HepG2 (cell line): ENCODE results near the gene ADAD2. TPM values are rescaled to one million over a fixed set of nuclear protein-coding genes. Genes with fewer than 3 reads are reported as not detected.

Experiments
- AHR ChIP-seq: IDR thresholded peaks from 2 replicates; pipeline ENCODE4 v1.6.1; 2018; ENCODE audit warnings: missing genetic modification reagents, missing compliant biosample characterization
- ARNTL ChIP-seq: sonication (generic); formaldehyde crosslinking; IDR thresholded peaks from 2 replicates; pipeline ENCODE4 v1.4.0; 2020; ENCODE audit warnings: mild to moderate bottlenecking, missing genetic modification reagents
- CTCF ChIP-seq: sonication (generic); formaldehyde crosslinking; IDR thresholded peaks from 2 replicates; pipeline ENCODE4 v1.5.0; 2020; ENCODE audit warnings: mild to moderate bottlenecking, missing genetic modification reagents, moderate library complexity
- E2F5 ChIP-seq: sonication (generic); formaldehyde crosslinking; conservative IDR thresholded peaks from 2 replicates; pipeline ENCODE4 v1.4.0; 2020; ENCODE audit warnings: missing genetic modification reagents
- PHF8 ChIP-seq: sonication (generic); formaldehyde crosslinking; IDR thresholded peaks from 2 replicates; pipeline ENCODE4 v1.5.0; 2020; ENCODE audit warnings: missing genetic modification reagents
- RBM39 ChIP-seq: fragments of 200-400 bp; formaldehyde crosslinking; IDR thresholded peaks from one replicate; pipeline ENCODE4 v1.6.1; 2018; ENCODE audit warnings: antibody characterized with exemption, mild to moderate bottlenecking, low read depth, low read length; ENCODE audit not compliant: poor library complexity, severe bottlenecking
- SMARCE1 ChIP-seq: fragments of 450-650 bp; IDR thresholded peaks from 2 replicates; pipeline ENCODE4 v1.6.1; 2017; ENCODE audit warnings: borderline replicate concordance
- TERF1 ChIP-seq: sonication (generic); formaldehyde crosslinking; IDR thresholded peaks from 2 replicates; pipeline ENCODE4 v1.8.0; 2022; ENCODE audit warnings: mild to moderate bottlenecking, missing genetic modification reagents, moderate library complexity
- ZFP41 ChIP-seq: sonication (generic); formaldehyde crosslinking; IDR thresholded peaks from 2 replicates; pipeline ENCODE4 v1.4.0; 2020; ENCODE audit warnings: mild to moderate bottlenecking, missing genetic modification reagents, borderline replicate concordance
- ZNF264 ChIP-seq: sonication (generic); formaldehyde crosslinking; IDR thresholded peaks from 2 replicates; pipeline ENCODE4 v1.4.0; 2020; ENCODE audit warnings: missing genetic modification reagents
- ZNF280B ChIP-seq: sonication (generic); formaldehyde crosslinking; IDR thresholded peaks from 2 replicates; pipeline ENCODE4 v1.5.0; 2020; ENCODE audit warnings: missing genetic modification reagents, mild to moderate bottlenecking, borderline replicate concordance
- ZNF3 ChIP-seq: IDR thresholded peaks from 2 replicates; pipeline ENCODE4 v1.7.0; 2017; ENCODE audit warnings: inconsistent platforms
- ZNF576 ChIP-seq: sonication (generic); formaldehyde crosslinking; IDR thresholded peaks from 2 replicates; pipeline ENCODE4 v1.4.0; 2020; ENCODE audit warnings: mild to moderate bottlenecking, missing genetic modification reagents
- ZNF580 ChIP-seq: IDR thresholded peaks from 2 replicates; pipeline ENCODE4 v1.6.1; 2016; ENCODE audit warnings: low read depth, borderline replicate concordance
- ZNF646 ChIP-seq: sonication (generic); formaldehyde crosslinking; IDR thresholded peaks from 2 replicates; pipeline ENCODE4 v1.9.0; 2021; ENCODE audit warnings: mild to moderate bottlenecking, missing genetic modification reagents
- ZNF747 ChIP-seq: sonication (generic); formaldehyde crosslinking; IDR thresholded peaks from 2 replicates; pipeline ENCODE4 v1.8.1; 2023; ENCODE audit warnings: missing genetic modification reagents, mild to moderate bottlenecking, borderline replicate concordance
- polyA plus RNA-seq, 8 experiments: library from polyadenylated mRNA; depleted of rRNA in 3 of 8; stranded (reverse) in 7 of 8; unstranded in 1 of 8; fragments of >200 nt; fragmentation: Illumina TruSeq in 4 of 8; extraction: Trizol in 4 of 8; gene quantifications; 2 replicates each; pipeline versions ENCODE4 v1.2.1 to v1.2.3, GENCODE V29; 2011 to 2016; ENCODE audit warnings: low read depth in 4 of 8, missing spikeins in 1 of 8, mixed read lengths in 1 of 8; ENCODE audit not compliant: insufficient read depth in 1 of 8
- total RNA-seq, 5 experiments: library from RNA; depleted of rRNA; stranded (reverse); fragments of >200 nt; fragmentation: Illumina TruSeq; extraction: Trizol; gene quantifications; 2 replicates each; pipeline ENCODE4 v1.2.3, GENCODE V29; 2016; ENCODE audit warnings: low read depth in 1 of 5

Gene ADAD2
- total and polyA plus RNA-seq, 2 of the 13 experiments (the other 11 are each of a cell fraction or from before 2014, with no cell fraction given), result not detected

GRCh38 chr16:84144859-84145639 lies 45.9 kb upstream of the ADAD2 start, which contains the start of the genes DNAAF1 and HSDL1 (continued):
- TF ChIP-seq ZNF646, result no peak
- TF ChIP-seq AHR (CRISPR knock-in tag), result no peak
- no peak for TF ChIP-seq SMARCE1
- TF ChIP-seq RBM39, result no peak
- TF ChIP-seq ZNF747 (CRISPR knock-in tag), result no peak
- TF ChIP-seq ARNTL (CRISPR knock-in tag), result no peak
- TF ChIP-seq ZNF3, result no peak
- no peak; the same call in 1 of the 2 replicates for TF ChIP-seq ZNF280B (CRISPR knock-in tag)
- TF ChIP-seq TERF1 (CRISPR knock-in tag), result no peak
- TF ChIP-seq ZNF580, result 0 out of 2 replicates have a peak, but pooled peaks have one; percentile 26
- TF ChIP-seq E2F5, result no peak
- TF ChIP-seq PHF8 (CRISPR knock-in tag), result peak; percentile 82
- no peak for TF ChIP-seq ZNF264
- no peak for TF ChIP-seq ZFP41 (CRISPR knock-in tag)
- TF ChIP-seq CTCF (CRISPR knock-in tag), result peak; percentile 31
- no peak for TF ChIP-seq ZNF576 (CRISPR knock-in tag)
